Neural cell (in vitro differentiated cells): ENCODE data around the gene IL1R2. TPM values are rescaled to one million over a fixed set of nuclear protein-coding genes. Genes with fewer than 3 reads are reported as not detected.

Experiments used
- H2AFZ ChIP-seq: fragments of 200-600, 300-800 bp; sonication (generic), shearing (Covaris generic); 2 replicates; pipeline ENCODE4 v1.6.0; 2014; ENCODE audit warnings: low read depth, mild to moderate bottlenecking, antibody characterized with exemption, low read length, moderate library complexity
- H3F3A ChIP-seq: fragments of 200-600 bp; shearing (Covaris generic); 2 replicates; pipeline ENCODE4 v1.6.1; 2016; ENCODE audit warnings: mild to moderate bottlenecking, moderate library complexity, mixed read lengths, antibody characterized with exemption, low read length; ENCODE audit not compliant: insufficient read depth, poor library complexity, severe bottlenecking
- H3K27ac ChIP-seq: fragments of 200-600, 300-800 bp; sonication (generic), shearing (Covaris generic); 2 replicates; pipeline ENCODE4 v1.5.1; 2014; ENCODE audit warnings: mild to moderate bottlenecking, low read length, moderate library complexity
- H3K27me3 ChIP-seq: fragments of 300-800, 200-600 bp; sonication (generic), shearing (Covaris generic); 2 replicates; pipeline ENCODE4 v1.6.0; 2014; ENCODE audit warnings: mild to moderate bottlenecking, low read depth, low read length, moderate library complexity; ENCODE audit not compliant: insufficient read depth
- H3K36me3 ChIP-seq: fragments of 300-800, 200-600 bp; sonication (generic), shearing (Covaris generic); 2 replicates; pipeline ENCODE4 v1.5.1; 2014; ENCODE audit warnings: mild to moderate bottlenecking, antibody characterized with exemption, low read length, moderate library complexity; ENCODE audit not compliant: insufficient read depth
- H3K4me2 ChIP-seq: fragments of 300-800, 200-600 bp; sonication (generic), shearing (Covaris generic); 2 replicates; pipeline ENCODE4 v1.6.0; 2014; ENCODE audit warnings: mild to moderate bottlenecking, low read length
- H3K4me3 ChIP-seq: fragments of 300-800, 200-600 bp; sonication (generic), shearing (Covaris generic); 2 replicates; pipeline ENCODE4 v1.5.1; 2014; ENCODE audit warnings: mild to moderate bottlenecking, low read length, moderate library complexity
- H3K79me2 ChIP-seq: fragments of 200-600 bp; shearing (Covaris generic); replicated peaks from 2 replicates; pipeline ENCODE4 v1.6.0; 2014; ENCODE audit warnings: mild to moderate bottlenecking, low read length, moderate library complexity; ENCODE audit not compliant: insufficient read depth
- H3K9ac ChIP-seq: fragments of 300-800, 200-600 bp; sonication (generic), shearing (Covaris generic); 2 replicates; pipeline ENCODE4 v1.6.1; 2016; ENCODE audit warnings: mild to moderate bottlenecking, low read length, mixed read lengths
- H3K9me2 ChIP-seq: fragments of 200-600 bp; shearing (Covaris generic); 2 replicates; pipeline ENCODE4 v1.6.1; 2016; ENCODE audit warnings: mild to moderate bottlenecking, low read length, mixed read lengths; ENCODE audit not compliant: insufficient read depth
- H3K9me3 ChIP-seq: fragments of 200-600, 300-800 bp; sonication (generic), shearing (Covaris generic); 2 replicates; pipeline ENCODE4 v1.6.1; 2016; ENCODE audit warnings: mild to moderate bottlenecking, mixed run types, low read length, moderate library complexity, mixed read lengths
- H4K20me1 ChIP-seq: fragments of 200-600 bp; shearing (Covaris generic); 2 replicates; pipeline ENCODE4 v1.6.1; 2016; ENCODE audit warnings: mild to moderate bottlenecking, mixed run types; ENCODE audit not compliant: insufficient read depth
- CTCF ChIP-seq: fragments of 450-650 bp; IDR thresholded peaks from 2 replicates; pipeline ENCODE4 v1.5.1; 2014; ENCODE audit warnings: antibody characterized with exemption, mild to moderate bottlenecking, moderate library complexity; ENCODE audit not compliant: poor library complexity, severe bottlenecking
- EP300 ChIP-seq: fragments of 450-650 bp; conservative IDR thresholded peaks from 2 replicates; pipeline ENCODE4 v1.6.1; 2014; ENCODE audit warnings: antibody characterized with exemption, mild to moderate bottlenecking, moderate library complexity; ENCODE audit not compliant: poor library complexity, severe bottlenecking
- EZH2 ChIP-seq: fragments of 200-600, 300-800 bp; shearing (Covaris generic), sonication (generic); IDR thresholded peaks from 2 replicates; pipeline ENCODE4 v1.6.1; 2014; ENCODE audit warnings: antibody characterized with exemption, low read length, borderline replicate concordance, mild to moderate bottlenecking; ENCODE audit not compliant: insufficient read depth, poor library complexity, severe bottlenecking
- MXI1 ChIP-seq: fragments of 450-650 bp; conservative IDR thresholded peaks from 2 replicates; pipeline ENCODE4 v1.6.1; 2014; ENCODE audit warnings: antibody characterized with exemption, mild to moderate bottlenecking; ENCODE audit not compliant: poor library complexity, severe bottlenecking
- POLR2AphosphoS5 ChIP-seq: IDR thresholded peaks from 2 replicates; pipeline ENCODE4 v1.6.1; 2012
- RAD21 ChIP-seq: fragments of 450-650 bp; conservative IDR thresholded peaks from 2 replicates; pipeline ENCODE4 v1.6.1; 2014; ENCODE audit warnings: antibody characterized with exemption, mild to moderate bottlenecking, moderate library complexity
- SMC3 ChIP-seq: fragments of 450-650 bp; conservative IDR thresholded peaks from 2 replicates; pipeline ENCODE4 v1.6.1; 2014; ENCODE audit warnings: antibody characterized with exemption, mild to moderate bottlenecking, moderate library complexity; ENCODE audit not compliant: poor library complexity
- TAF1 ChIP-seq: IDR thresholded peaks from 2 replicates; pipeline ENCODE4 v1.6.1; 2012; ENCODE audit warnings: low read depth
- polyA plus RNA-seq: library from polyadenylated mRNA; depleted of rRNA; stranded (reverse); fragments of >200 nt; gene quantifications from 2 replicates; pipeline ENCODE4 v1.2.3, GENCODE V29; 2014

Gene IL1R2
- polyA plus RNA-seq, 1 donor from 2014 or later, result not detected

- TF ChIP-seq CTCF (no peak), EP300 (no peak)
Measured at GRCh38 chr2:102037681-102038080, 45.9 kb downstream of the IL1R2 start (continued).

- H3K9ac ChIP-seq, result no peak overlapping the region
- H3K4me3 ChIP-seq, result no peak overlapping the region
- H3K27ac ChIP-seq, result no peak overlapping the region
- H3K9me3 ChIP-seq, result no peaks in the 10 kb centered on the region
- H3K9me2 ChIP-seq, result no peaks in the 10 kb centered on the region
- H4K20me1 ChIP-seq, result no peaks in the 10 kb centered on the region
- H3F3A ChIP-seq, result no peaks in the 10 kb centered on the region
- H3K79me2 ChIP-seq, result no peaks in the 10 kb centered on the region
- no peaks in the 10 kb centered on the region for H3K36me3 ChIP-seq
- no peaks in the 10 kb centered on the region for H3K27me3 ChIP-seq
- no peak for TF ChIP-seq EZH2
- TF ChIP-seq SMC3, result no peak
- TF ChIP-seq MXI1, result no peak
- TF ChIP-seq RAD21, result no peak
- no peak for TF ChIP-seq TAF1
- TF ChIP-seq EP300, result no peak
- TF ChIP-seq POLR2AphosphoS5, result no peak
- no peak for TF ChIP-seq CTCF
- H2AFZ ChIP-seq, result no peak overlapping the region
- no peak overlapping the region for H3K4me2 ChIP-seq
Measured at GRCh38 chr2:102040229-102040628, 48.5 kb downstream of the IL1R2 start.

GRCh38 chr2:102041351-102041750, 49.6 kb downstream of the IL1R2 start:
- H3K36me3 ChIP-seq, result no peaks in the 10 kb centered on the region
- no peak overlapping the region for H3K27ac ChIP-seq
- H3F3A ChIP-seq, result no peaks in the 10 kb centered on the region
- no peaks in the 10 kb centered on the region for H4K20me1 ChIP-seq
- TF ChIP-seq RAD21 (no peak), POLR2AphosphoS5 (no peak), EZH2 (no peak), TAF1 (no peak), CTCF (no peak), MXI1 (no peak)
- H2AFZ ChIP-seq, result no peak overlapping the region
- no peaks in the 10 kb centered on the region for H3K27me3 ChIP-seq
- no peak overlapping the region for H3K4me2 ChIP-seq
- no peak overlapping the region for H3K9ac ChIP-seq
- H3K79me2 ChIP-seq, result no peaks in the 10 kb centered on the region
- H3K9me3 ChIP-seq, result no peaks in the 10 kb centered on the region
- H3K4me3 ChIP-seq, result no peak overlapping the region
- H3K9me2 ChIP-seq, result no peaks in the 10 kb centered on the region
